ENCODE measurements around the gene MAML3.

The MAML3 gene

DNA sequence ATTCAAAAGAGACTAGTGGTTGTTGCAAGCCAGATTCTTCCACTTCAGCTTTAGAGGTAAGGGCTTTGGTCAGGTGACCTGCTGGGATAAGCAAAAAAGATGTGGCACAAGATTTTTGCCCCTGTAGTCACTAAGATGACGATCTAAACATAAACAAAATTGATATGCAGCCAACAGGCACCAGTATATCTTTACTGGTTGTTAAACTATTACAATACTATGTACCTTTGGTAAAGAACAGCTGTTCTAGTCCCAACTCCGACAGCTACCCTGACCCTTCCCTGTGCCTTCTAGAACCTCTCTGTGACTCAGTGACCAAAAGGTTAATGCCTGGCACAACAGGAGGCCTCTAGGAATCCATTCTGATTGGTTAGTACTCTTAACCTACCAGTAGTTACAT lies 428.7 kb downstream of the MAML3 start:
- Histone ChIP-seq H3K4me1 (ENCODE audit: insufficient read depth, low read length, severe bottlenecking) (no peaks in the 10 kb centered on the region), H3K9ac (ENCODE audit: low read length) (no peak overlapping the region), H3K27me3 (ENCODE audit: insufficient read depth, low read length) (no peaks in the 10 kb centered on the region), H3K27ac (ENCODE audit: low read depth, low read length, poor library complexity, severe bottlenecking) (no peak overlapping the region), H3K9me2 (ENCODE audit: low read depth, low read length) (no peaks in the 10 kb centered on the region), H3F3A (ENCODE audit: insufficient read depth, low read length) (no peaks in the 10 kb centered on the region), H3K4me2 (ENCODE audit: low read length) (no peak overlapping the region), H4K20me1 (ENCODE audit: insufficient read depth, low read length) (no peaks in the 10 kb centered on the region), H2AFZ (ENCODE audit: low read length) (no peak overlapping the region), H3K79me2 (ENCODE audit: insufficient read depth, low read length) (no peaks in the 10 kb centered on the region), H3K4me3 (ENCODE audit: low read depth, low read length, poor library complexity, severe bottlenecking) (no peak overlapping the region), H3K9me3 (ENCODE audit: low read length) (no peaks in the 10 kb centered on the region), H3K36me3 (ENCODE audit: insufficient read depth, low read length) (no peaks in the 10 kb centered on the region)
- TF ChIP-seq, protein P1, sequence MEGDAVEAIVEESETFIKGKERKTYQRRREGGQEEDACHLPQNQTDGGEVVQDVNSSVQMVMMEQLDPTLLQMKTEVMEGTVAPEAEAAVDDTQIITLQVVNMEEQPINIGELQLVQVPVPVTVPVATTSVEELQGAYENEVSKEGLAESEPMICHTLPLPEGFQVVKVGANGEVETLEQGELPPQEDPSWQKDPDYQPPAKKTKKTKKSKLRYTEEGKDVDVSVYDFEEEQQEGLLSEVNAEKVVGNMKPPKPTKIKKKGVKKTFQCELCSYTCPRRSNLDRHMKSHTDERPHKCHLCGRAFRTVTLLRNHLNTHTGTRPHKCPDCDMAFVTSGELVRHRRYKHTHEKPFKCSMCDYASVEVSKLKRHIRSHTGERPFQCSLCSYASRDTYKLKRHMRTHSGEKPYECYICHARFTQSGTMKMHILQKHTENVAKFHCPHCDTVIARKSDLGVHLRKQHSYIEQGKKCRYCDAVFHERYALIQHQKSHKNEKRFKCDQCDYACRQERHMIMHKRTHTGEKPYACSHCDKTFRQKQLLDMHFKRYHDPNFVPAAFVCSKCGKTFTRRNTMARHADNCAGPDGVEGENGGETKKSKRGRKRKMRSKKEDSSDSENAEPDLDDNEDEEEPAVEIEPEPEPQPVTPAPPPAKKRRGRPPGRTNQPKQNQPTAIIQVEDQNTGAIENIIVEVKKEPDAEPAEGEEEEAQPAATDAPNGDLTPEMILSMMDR (IDR thresholded peaks at IDR 0.05; ENCODE audit: low read length), result no peak
- no peak for TF ChIP-seq EZH2 (IDR thresholded peaks at IDR 0.05; ENCODE audit: borderline replicate concordance, low read length)

DNA sequence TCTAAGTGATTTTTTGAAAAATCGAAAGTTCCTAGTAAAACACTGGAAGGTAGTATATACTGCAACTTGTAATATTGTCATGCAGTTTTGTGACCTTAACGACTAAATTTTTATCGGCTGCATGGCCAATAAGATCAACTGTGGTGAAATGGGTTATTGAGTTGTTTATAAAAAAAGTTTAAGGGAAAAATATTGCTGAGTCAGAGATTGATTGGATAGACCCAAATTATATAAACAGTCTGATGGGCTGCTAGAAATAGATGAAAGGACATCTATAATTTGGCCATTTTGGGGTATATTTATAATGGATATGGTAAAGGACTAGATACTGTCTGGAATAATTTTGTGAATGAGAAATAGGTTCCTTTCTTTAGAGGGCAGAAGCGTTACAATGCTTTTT lies 432.2 kb downstream of the MAML3 start:
- Histone ChIP-seq H3F3A (ENCODE audit: insufficient read depth, low read length) (no peaks in the 10 kb centered on the region), H3K27ac (ENCODE audit: low read depth, low read length, poor library complexity, severe bottlenecking) (no peak overlapping the region), H3K4me2 (ENCODE audit: low read length) (no peak overlapping the region), H4K20me1 (ENCODE audit: insufficient read depth, low read length) (no peaks in the 10 kb centered on the region), H3K9me3 (ENCODE audit: low read length) (no peaks in the 10 kb centered on the region), H3K9ac (ENCODE audit: low read length) (no peak overlapping the region), H3K4me3 (ENCODE audit: low read depth, low read length, poor library complexity, severe bottlenecking) (no peak overlapping the region), H3K36me3 (ENCODE audit: insufficient read depth, low read length) (no peaks in the 10 kb centered on the region), H2AFZ (ENCODE audit: low read length) (no peak overlapping the region), H3K9me2 (ENCODE audit: low read depth, low read length) (no peaks in the 10 kb centered on the region), H3K27me3 (ENCODE audit: insufficient read depth, low read length) (no peaks in the 10 kb centered on the region), H3K79me2 (ENCODE audit: insufficient read depth, low read length) (no peaks in the 10 kb centered on the region), H3K4me1 (ENCODE audit: insufficient read depth, low read length, severe bottlenecking) (no peaks in the 10 kb centered on the region)
- no peak for TF ChIP-seq EZH2 (IDR thresholded peaks at IDR 0.05; ENCODE audit: borderline replicate concordance, low read length)
- TF ChIP-seq, protein P1 (IDR thresholded peaks at IDR 0.05; ENCODE audit: low read length), result no peak

DNA sequence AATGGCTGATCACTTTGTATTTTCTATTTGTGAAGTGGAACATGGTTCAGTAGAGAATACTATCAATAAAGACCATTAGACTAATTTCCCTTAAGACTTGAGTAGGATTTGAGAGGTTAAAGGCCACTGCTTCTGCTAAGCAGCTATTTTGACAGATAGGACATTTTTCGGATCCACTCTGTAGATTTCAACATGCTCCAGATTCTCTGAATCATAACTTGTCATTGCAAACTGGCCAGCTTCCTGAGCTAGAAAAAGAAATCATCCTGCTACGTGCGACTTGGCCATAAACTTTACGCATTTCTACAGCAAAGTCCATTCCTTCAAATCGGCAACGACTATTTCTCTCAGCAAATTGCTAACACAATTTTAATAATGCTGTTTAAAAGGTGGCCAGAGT lies 433.2 kb downstream of the MAML3 start:
- Histone ChIP-seq H2AFZ (ENCODE audit: low read length) (no peak overlapping the region), H3K4me1 (ENCODE audit: insufficient read depth, low read length, severe bottlenecking) (no peaks in the 10 kb centered on the region), H3K27me3 (ENCODE audit: insufficient read depth, low read length) (no peaks in the 10 kb centered on the region), H3F3A (ENCODE audit: insufficient read depth, low read length) (no peaks in the 10 kb centered on the region), H4K20me1 (ENCODE audit: insufficient read depth, low read length) (no peaks in the 10 kb centered on the region), H3K4me3 (ENCODE audit: low read depth, low read length, poor library complexity, severe bottlenecking) (no peak overlapping the region), H3K4me2 (ENCODE audit: low read length) (no peak overlapping the region), H3K79me2 (ENCODE audit: insufficient read depth, low read length) (no peaks in the 10 kb centered on the region), H3K36me3 (ENCODE audit: insufficient read depth, low read length) (no peaks in the 10 kb centered on the region), H3K9ac (ENCODE audit: low read length) (no peak overlapping the region), H3K9me3 (ENCODE audit: low read length) (no peaks in the 10 kb centered on the region), H3K9me2 (ENCODE audit: low read depth, low read length) (no peaks in the 10 kb centered on the region), H3K27ac (ENCODE audit: low read depth, low read length, poor library complexity, severe bottlenecking) (no peak overlapping the region)
- no peak for TF ChIP-seq EZH2 (IDR thresholded peaks at IDR 0.05; ENCODE audit: borderline replicate concordance, low read length)
- TF ChIP-seq, protein P1 (IDR thresholded peaks at IDR 0.05; ENCODE audit: low read length), result no peak
